Activated CD4-positive, alpha-beta T cell treated with anti-CD3 and anti-CD28 coated beads for 1 hour (primary cell): ENCODE data around the gene APBB2.

Experiments used
- DNase-seq: peaks from one replicate; pipeline ENCODE4 v3.0.0-alpha.2; 2020

APBB2 gene

DNA sequence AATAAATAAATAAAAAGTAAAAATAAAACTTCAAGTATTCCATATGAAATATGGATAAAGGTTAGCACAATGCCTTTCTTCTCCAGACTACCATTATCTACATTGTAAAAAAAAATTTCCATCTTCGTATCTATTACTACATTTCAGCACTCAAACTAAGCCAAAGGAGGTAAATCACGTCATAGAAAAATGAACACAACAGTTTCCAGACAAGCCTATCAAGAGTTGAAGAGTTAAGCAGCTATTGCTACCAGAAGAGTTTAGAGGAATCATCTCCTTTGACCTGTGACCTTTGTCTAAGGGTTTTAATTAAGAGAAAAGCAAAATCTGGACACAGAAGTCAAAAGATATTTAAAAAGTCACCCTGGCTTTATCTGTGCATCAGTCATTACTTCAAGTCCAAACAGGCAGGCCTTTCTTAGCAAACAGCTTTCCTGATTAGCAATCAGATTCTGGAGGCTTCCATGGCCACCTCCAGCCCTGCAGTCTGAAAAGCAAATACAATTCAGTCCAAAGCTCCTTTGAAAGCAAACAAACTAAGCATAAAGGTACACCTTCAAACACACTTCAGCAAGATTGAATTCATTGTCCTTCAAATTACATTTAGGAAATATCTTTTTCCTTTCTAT lies 82.2 kb downstream of the APBB2 start:
- DNase-seq, result no peak

DNA sequence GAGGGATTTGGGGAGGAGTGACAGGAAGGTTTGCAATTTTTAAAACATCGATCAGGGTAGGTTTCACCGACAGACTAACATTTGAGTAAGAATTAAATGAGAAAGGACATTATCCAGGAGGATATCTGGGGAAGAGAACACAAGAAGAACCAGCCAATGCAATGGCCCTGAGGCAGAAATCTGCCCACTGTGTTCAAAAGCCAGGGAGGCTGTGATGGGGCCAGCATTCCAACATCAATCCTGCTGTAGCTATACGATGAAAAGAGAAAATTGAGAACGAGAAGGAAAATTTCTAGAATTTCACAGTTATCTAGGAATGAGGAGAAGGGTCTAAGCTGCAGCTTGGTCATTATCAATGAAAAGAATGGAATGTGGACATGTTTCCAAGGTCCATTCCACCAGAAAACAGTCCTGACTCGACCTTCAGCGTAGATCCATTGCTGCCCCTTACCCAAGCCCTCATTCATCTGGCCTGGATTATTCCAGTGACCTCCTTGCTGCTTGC lies 84.4 kb downstream of the APBB2 start:
- DNase-seq, result no peak

GRCh38 chr4:41129128-41129754 lies 85.1 kb downstream of the APBB2 start:
- no peak for DNase-seq

- no peak for DNase-seq
Measured at GRCh38 chr4:41125558-41126311, 88.6 kb downstream of the APBB2 start.

GRCh38 chr4:41124916-41125548 lies 89.3 kb downstream of the APBB2 start:
- DNase-seq, result no peak

- DNase-seq, result no peak
Measured at GRCh38 chr4:41122775-41123174, 91.6 kb downstream of the APBB2 start.

- DNase-seq, result no peak
Measured at GRCh38 chr4:41122309-41122708, 92.0 kb downstream of the APBB2 start.

- no peak for DNase-seq
Measured at GRCh38 chr4:41121906-41122305, 92.4 kb downstream of the APBB2 start.

GRCh38 chr4:41120297-41121217 lies 93.8 kb downstream of the APBB2 start:
- DNase-seq, result no peak

DNA sequence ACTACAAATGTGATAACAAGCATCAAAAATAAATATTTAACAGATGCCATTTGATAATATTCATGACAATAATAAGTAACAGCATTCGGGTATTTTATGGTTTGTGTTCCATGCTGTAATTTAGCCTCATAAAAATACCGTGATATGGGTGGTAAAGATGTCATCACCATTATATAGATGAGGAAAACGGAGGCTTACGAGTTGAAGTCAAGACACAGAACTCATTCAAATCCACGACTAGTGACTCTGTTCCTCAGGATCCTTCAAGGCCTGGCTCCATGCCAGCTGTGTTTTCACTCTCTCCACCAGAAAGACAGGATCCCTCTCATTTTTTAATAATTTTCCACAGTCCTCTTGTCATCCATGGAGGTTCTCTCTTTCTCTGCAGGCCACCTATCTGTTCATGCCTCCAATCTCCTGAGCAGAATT lies 94.5 kb downstream of the APBB2 start:
- DNase-seq, result no peak

- DNase-seq, result no peak
Measured at GRCh38 chr4:41111791-41112190, 102.6 kb downstream of the APBB2 start.

DNA sequence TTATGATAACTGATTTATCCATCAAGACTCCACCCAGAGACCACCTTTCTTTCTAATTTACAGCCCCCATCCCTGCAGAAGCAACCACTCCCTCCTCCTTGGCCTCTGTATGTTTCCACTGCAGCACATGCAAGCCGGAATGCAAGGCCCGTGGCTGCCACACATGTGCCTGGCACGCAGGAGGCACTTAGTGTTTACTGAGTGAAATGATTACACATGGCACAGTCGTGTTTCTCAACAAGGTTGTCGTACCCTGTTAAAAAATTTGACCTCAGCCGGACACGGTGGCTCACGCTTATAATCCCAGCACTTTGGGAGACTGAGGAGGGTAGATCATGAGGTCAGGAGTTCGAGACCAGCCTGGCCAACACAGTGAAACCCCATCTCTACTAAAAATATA lies 104.3 kb downstream of the APBB2 start:
- DNase-seq, result no peak

DNA sequence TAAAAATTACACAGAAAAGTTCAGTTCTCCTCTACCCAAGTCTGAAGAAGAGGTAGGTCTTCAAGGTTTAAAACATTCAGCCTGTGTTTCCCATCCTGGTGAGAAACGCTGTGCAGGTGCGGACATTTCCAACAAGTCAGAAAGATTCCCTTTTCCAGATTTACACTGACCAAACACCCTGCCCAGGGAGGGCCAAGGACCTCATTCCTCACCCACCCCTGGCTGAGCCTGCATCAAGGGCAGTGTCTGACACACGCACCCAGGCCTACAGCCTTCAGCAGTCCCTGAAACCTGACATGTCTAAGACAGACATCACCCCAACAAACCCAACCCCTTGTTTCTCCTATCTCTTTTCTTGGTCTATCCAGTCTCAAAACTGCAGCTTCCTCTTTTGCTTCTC lies 105.9 kb downstream of the APBB2 start:
- no peak for DNase-seq

DNA sequence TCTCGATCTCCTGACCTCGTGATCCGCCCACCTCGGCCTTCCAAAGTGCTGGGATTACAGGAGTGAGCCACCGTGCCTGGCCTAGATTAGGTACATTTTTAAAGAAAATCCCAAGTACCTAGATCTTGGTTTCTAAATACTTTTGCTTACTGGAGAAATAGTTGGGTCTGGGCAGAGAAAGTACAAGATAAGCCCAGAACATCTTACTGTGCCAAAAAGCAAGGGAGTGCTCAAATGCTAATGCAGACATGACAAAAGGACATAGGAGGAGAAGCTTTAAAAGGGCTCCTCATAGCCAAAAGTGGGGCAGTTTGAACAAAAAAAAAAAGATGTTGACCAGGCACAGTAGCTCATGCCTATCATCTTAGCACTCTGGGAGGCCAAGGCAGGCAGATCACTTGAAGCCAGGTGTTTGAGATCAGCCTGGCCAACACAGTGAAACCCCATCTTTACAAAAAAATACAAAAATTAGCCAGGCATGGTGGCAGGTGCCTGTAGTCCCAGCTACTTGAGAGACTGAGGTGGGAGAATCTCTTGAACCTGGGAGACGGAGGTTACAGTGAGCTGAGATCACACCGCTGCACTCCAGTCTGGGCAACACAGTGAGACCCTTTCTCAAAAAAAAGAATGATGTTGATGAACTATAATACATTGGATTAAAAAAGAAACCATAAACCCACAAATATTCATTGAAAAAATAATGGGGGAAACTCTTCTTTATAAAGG lies 107.5 kb downstream of the APBB2 start:
- no peak for DNase-seq

GRCh38 chr4:41106081-41106480 lies 108.3 kb downstream of the APBB2 start:
- DNase-seq, result no peak

- no peak for DNase-seq
Measured at GRCh38 chr4:41104155-41104554, 110.2 kb downstream of the APBB2 start.

- DNase-seq, result no peak
Measured at GRCh38 chr4:41103657-41104056, 110.7 kb downstream of the APBB2 start.

DNA sequence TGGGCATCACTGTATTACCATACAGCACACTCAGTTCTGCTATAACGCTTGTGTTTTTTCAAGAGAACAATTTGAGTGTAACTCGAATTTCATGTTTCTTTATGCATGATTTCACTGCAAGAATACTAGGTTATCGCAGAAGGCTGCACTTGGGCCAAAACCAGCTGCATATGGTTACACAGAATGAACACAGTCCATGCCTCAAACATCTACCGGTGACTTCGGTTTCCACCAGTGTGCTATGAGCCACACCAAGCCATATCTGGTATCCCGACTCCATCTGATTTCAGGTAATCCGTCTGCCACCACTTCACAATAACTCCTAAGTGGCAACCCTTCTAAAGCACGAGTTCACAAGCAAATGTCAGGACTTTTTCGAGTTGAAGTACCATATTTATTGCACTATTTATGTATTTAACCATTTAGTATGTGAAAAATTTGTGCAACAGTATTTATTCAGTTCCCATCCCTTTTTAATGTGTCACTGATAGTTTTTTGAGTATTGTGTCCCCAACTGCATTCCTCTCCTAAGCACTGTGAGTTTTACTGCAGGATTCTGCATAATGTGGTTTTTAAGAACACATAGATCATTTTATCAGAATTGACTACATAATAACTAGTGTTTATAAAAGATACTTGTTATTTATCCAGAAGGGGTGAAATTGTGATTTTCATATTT lies 111.8 kb downstream of the APBB2 start:
- DNase-seq, result no peak

GRCh38 chr4:41098093-41099048 lies 116.0 kb downstream of the APBB2 start:
- DNase-seq, result no peak

DNA sequence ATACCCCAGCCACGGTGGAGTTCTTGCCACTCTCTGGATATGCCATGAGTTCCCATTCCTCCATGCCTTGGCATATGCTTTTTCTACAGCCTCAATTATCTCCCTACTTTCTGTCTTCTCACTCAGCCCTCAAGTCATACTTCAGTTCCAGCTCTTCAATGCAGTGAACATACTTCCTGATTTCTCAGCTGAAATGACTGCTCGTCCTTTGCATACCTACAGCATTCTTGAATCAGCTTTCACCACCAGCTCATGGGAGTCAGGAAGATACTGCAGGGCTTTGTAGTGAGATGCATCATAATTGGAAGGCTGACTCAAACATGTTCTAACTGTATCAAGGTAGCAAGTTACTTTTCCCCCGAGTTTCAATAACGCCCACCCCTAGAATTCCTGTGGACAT lies 118.4 kb downstream of the APBB2 start:
- no peak for DNase-seq
